Fibroblast of the conjunctiva (primary cell): ENCODE results near the gene MCM10.
"Not testable (repeated sequence)": the region's sequence is repeated elsewhere in the genome, so short reads cannot be mapped to it uniquely, and the experiment has no call there.

ENCODE experiments used
- DNase-seq: peaks from one replicate; pipeline ENCODE4 v3.0.0-alpha.2; 2010; ENCODE audit warnings: low read depth

Gene MCM10

GRCh38 chr10:13221572-13221971 lies 60.2 kb downstream of the MCM10 start:
- DNase-seq: no peak

GRCh38 chr10:13222151-13222550 lies 60.8 kb downstream of the MCM10 start:
- DNase-seq: no peak

GRCh38 chr10:13222566-13222965 lies 61.2 kb downstream of the MCM10 start:
- no peak for DNase-seq

GRCh38 chr10:13223241-13223640 lies 61.9 kb downstream of the MCM10 start:
- no peak for DNase-seq

- DNase-seq: no peak
These were observed 63.0 kb downstream of the MCM10 start for GRCh38 chr10:13224210-13224995.

GRCh38 chr10:13225601-13226000 lies 64.2 kb downstream of the MCM10 start:
- DNase-seq: no peak

GRCh38 chr10:13227031-13227430 lies 65.7 kb downstream of the MCM10 start:
- DNase-seq: no peak

GRCh38 chr10:13231190-13231589 lies 69.8 kb downstream of the MCM10 start:
- no peak for DNase-seq

GRCh38 chr10:13231808-13232207 lies 70.5 kb downstream of the MCM10 start:
- DNase-seq: no peak

- no peak for DNase-seq
These were observed 72.0 kb downstream of the MCM10 start for GRCh38 chr10:13233358-13233757.

- no peak for DNase-seq
These were observed 72.8 kb downstream of the MCM10 start, which contains the start of gene UCMA for GRCh38 chr10:13234172-13234571. Gene UCMA, minus strand, starts transcription at chr10:13234374. Its CDS starts 116 bp downstream, at chr10:13234258.

- not testable (repeated sequence) for DNase-seq
These were observed 73.4 kb downstream of the MCM10 start for GRCh38 chr10:13234736-13235135.

GRCh38 chr10:13236638-13237037 lies 75.3 kb downstream of the MCM10 start:
- no peak for DNase-seq

GRCh38 chr10:13238271-13239077 lies 77.1 kb downstream of the MCM10 start:
- DNase-seq: no peak

GRCh38 chr10:13239923-13240322 lies 78.6 kb downstream of the MCM10 start:
- no peak for DNase-seq

- no peak for DNase-seq
These were observed 80.3 kb downstream of the MCM10 start for GRCh38 chr10:13241613-13242012.

- not testable (repeated sequence) for DNase-seq
These were observed 80.9 kb downstream of the MCM10 start for GRCh38 chr10:13242260-13242659.

GRCh38 chr10:13247246-13247645 lies 85.9 kb downstream of the MCM10 start:
- DNase-seq: no peak

GRCh38 chr10:13247784-13248183 lies 86.4 kb downstream of the MCM10 start:
- no peak for DNase-seq

GRCh38 chr10:13253726-13254125 lies 92.4 kb downstream of the MCM10 start:
- DNase-seq: no peak

GRCh38 chr10:13256627-13257026 lies 95.3 kb downstream of the MCM10 start:
- no peak for DNase-seq

GRCh38 chr10:13257621-13258140 lies 96.3 kb downstream of the MCM10 start:
- no peak for DNase-seq
